Measurements from ENCODE around the gene REEP1.
"Not testable (repeated sequence)": the region's sequence is repeated elsewhere in the genome, so short reads cannot be mapped to it uniquely, and the experiment has no call there.

REEP1 gene

GRCh38 chr2:86223140-86223926 lies 114.1 kb downstream of the REEP1 start:
- DNase-seq, result no peak

GRCh38 chr2:86221066-86221684 lies 116.3 kb downstream of the REEP1 start:
- peak; percentile 22 to 53 for DNase-seq

DNA sequence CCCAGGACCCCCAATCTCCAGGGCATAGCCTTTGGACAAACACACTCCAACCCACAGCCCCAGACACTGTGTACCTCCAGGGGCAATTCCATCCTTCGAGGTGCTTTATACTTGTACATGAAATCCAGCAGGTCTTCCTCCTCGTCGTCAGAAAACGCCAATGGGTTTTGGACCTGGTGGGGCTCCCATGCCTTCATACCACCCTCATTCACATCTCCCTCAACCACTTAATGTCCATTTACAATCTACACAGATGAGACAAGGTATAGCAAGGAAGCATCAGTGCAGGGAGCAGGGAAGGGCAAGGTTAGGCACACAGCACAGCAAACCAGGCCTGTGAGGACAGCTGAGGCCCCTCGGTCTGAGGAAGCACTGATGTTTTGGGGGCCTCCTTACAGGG lies 117.5 kb downstream of the REEP1 start:
- DNase-seq, result no peak

DNA sequence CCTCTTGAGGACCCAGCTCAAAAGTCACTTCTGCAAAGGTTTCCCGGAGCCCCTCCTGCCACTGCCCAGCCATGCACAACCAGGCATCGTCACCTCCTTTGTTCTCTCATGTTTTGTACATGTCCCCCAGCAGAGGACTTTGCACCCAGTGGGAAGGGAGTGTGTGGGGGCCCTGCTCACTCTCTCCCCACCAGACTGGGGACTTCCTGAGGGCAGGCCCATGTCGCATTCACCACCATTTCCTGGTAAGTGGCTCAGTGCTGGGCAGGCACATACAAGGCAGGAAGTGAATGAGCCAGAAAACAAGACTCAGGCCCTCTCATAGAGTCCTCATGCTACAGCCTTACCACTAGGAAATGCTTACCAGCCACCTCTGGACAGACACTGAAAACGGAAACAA lies 119.3 kb downstream of the REEP1 start:
- DNase-seq, result no peak

- DNase-seq, result no peak
Observed at GRCh38 chr2:86216575-86217555, 120.6 kb downstream of the REEP1 start.

- no peak for DNase-seq
Observed at GRCh38 chr2:86214503-86214832, 123.0 kb downstream of the REEP1 start.

DNA sequence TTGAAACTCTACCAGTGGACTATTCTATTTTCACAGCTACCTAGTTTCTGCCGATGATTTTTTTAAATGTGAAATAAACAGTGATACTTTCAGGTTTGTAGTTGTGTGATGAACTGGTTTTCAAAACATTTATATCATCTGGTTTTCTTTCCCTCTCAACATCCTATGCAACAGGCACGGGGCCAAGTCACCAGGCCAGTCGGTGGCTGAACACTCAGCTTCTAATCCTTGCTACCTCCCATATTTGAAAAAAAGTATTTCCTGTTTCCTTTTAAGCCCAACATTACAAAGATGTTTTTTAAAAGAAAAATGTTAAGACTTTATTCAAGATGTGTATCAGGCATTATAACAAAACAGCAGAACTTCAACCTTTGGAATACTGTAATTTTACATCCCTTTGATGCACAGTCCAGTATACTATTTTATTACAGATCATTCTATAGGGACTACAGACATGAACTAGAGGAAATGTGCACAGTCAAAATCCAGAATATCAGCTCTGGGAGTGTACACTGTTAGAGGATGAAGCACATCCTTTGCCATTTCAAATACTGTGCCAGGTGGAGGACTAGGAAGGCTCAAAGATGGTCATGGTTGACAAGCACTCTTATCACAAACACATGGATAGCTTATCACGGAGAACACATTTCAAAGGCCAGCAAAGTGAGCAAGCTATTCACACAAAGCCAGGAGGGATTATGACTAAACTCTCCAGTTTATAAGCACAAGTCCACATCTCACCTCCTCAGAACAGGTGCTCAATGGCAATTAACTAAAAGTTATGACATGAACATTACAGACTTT lies 123.5 kb downstream of the REEP1 start:
- DNase-seq, result peak in 1 of 2 experiments; percentile 27

DNA sequence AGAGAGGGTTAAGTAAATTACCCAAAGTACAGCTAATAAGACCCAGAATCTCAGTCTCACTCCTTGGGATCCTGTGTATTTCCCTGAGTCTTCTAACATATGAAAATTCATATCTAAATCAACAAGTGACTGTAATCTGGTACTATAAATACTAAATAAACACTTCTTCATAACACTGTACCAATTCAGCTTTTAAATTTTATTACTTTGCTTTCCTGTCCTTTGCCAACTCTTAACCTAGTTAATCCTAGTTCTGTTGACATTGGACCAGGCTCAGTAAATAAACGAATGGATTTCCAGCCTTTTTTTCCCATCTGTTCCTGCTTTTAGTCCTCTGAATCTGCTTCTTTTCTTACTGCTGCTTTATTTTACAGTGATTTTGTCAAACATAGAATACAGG lies 124.4 kb downstream of the REEP1 start:
- DNase-seq, result no peak

GRCh38 chr2:86211796-86212188 lies 125.6 kb downstream of the REEP1 start:
- DNase-seq, result no peak

DNA sequence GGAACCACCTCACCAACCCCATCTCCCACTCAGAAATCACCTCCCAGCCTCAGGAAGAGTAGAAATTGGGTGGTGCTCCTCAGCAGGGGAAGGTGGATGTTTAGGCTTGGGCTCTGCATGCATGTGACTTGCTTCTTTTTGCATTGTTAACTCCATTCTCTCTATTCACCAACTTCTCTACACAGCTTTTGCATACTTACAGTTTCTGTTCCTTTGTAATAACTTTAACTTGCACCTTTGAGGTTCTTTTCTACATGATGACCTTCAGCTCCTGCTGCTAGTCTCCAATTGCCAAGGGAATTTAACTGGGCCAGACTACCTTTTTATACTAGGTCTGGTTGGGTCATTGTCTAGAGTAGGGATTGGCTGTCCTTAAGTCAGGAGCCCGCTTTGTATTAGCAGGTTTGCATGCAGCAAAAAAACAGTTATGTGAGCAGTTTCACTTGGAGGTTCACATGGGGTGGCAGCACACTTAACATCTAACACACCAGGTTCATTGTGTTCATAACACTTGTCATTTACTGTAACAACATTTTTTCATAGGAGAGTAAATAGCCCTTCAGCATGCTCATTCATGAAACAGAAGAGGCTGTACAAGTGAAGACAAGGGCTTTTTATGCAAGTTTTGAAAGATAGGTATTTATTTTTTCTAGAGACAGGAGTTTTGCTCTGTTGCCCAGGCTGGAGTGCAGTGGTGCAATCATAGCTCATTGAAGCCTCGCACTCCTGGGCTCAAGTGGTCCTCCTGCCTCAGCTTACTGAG lies 126.2 kb downstream of the REEP1 start:
- no peak for DNase-seq

DNA sequence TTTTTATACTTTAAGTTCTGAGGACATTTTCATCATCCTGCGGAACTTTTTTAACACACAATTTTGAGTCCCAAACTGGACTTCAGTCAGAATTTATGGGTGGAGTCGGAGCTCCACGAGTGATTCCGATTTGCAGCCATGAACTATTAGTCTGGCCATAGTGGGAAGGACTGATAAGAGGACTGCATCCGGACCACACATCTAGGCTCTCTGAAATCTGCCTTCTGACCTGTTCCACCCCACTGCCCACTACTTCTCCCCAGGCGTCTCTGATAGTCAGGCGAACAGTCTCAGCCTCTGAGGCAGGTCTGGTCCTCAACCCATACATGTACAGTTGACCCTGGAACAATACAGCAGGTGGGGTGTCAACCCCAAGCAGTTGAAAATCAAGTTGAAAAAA lies 133.0 kb downstream of the REEP1 start:
- DNase-seq, result no peak

DNA sequence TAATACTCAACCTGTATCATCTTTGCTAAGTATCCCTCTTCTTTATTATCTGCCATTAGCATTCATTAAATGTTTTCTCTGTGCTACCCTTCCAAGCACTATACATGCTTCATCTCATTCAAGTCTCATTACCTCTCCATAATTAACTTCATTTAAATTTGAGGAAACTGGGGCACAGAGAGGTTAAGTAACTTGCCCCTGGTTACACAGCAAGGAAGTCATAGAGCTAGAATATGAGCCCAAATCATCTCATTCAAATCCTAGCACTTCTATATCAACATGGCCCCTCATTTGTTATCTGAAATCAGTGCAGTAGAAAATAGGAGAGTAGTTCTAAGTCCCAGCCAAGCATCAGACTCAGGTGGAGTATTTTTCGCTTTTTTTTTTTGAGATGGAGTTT lies 133.8 kb downstream of the REEP1 start:
- DNase-seq, result no peak

DNA sequence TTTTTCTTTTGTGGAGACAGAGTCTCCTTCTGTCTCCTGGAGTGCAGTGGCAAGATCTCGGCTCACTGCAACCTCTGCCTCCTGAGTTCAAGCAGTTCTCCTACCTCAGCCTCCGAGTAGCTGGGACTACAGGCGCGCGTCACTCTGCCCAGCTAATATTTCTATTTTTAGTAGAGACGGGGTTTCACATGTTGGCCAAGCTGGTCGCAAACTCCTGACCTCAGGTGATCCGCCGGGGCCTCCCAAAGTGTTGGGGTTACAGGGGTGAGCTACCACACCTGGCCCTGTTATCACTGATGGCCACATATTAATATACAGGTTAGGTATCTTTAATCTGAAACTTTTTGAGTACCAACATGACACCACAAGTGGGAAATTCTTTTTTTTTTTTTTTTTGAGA lies 134.7 kb downstream of the REEP1 start:
- DNase-seq, result no peak

DNA sequence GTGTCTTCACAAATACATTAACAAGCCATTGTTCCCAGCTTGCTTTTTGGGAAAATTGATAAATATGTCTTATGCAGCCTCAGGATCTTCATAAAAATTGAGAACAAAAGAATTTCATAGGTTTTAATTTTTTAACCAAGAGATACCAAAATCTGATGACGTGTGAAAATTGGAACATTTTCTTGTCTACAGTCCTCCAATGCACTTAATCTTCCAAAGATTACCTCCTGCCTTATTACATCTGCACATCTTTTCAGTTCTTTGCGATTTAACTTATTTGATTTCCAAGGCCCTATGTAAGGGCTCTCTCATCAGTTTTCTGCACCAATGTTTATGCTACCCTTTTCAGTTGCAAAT lies 135.1 kb downstream of the REEP1 start:
- DNase-seq, result no peak

DNA sequence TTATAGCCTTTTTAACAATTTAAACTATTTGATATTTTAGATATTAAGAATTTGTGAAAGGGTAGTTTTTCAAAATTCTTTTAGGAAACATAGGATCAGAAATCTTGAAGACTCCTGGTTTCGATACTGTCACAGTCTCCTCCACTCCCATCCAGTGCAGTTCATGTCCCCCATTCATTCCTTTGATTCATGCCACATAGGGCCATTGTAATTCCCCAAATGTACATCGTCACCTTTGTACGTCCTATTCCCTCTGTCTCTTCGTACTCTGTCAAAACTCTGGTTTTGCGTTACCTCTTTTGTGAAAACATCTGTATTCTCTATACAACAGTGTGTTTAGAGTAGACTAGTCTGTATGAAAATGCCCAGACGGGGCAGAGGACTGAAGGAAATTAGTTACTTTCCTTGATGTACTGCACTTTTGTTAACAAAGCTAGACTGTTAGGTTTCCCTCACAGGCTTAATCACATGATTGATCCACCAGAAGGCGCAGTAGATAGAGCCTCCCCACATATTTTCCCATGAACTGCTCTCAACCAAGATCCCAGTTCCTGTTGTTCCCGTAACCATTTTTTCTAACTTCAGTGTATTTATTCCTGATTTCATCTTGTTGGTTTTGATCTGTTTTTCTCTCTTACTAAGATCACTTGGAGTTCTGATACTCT lies 135.6 kb downstream of the REEP1 start:
- DNase-seq, result no peak

DNA sequence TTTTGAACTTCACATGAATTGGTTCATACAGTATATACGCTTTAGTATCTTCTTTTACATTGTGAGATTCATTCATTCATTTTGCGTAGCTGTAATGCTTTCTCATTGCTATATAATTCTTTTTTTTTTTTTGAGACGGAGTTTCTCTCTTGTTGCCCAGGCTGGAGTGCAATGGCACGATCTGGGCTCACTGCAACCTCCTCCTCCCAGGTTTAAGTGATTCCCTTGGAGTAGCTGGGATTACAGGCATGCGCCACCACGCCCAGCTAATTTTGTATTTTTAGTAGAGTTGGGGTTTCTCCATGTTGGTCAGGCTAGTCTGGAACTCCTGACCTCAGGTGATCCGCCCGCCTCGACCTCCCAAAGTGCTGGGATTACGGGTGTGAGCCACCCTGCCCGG lies 136.9 kb downstream of the REEP1 start:
- DNase-seq, result not testable (repeated sequence)

- no peak for DNase-seq
Observed at GRCh38 chr2:86199834-86200177, 137.6 kb downstream of the REEP1 start.

- DNase-seq, result peak in 1 of 2 experiments; percentile 34
Observed at GRCh38 chr2:86195808-86196387, 141.5 kb downstream of the REEP1 start.

- DNase-seq, result peak; percentile 95 to 96
Observed at GRCh38 chr2:86195055-86195807, 142.2 kb downstream of the REEP1 start, which contains the start of gene IMMT. Gene IMMT, minus strand, starts transcription at chr2:86195462. Its CDS starts 80 bp downstream, at chr2:86195382.

- DNase-seq, result no peak
Observed at GRCh38 chr2:86194751-86195054, 142.7 kb downstream of the REEP1 start.
